ENCODE data around the gene IQGAP3.

DNA sequence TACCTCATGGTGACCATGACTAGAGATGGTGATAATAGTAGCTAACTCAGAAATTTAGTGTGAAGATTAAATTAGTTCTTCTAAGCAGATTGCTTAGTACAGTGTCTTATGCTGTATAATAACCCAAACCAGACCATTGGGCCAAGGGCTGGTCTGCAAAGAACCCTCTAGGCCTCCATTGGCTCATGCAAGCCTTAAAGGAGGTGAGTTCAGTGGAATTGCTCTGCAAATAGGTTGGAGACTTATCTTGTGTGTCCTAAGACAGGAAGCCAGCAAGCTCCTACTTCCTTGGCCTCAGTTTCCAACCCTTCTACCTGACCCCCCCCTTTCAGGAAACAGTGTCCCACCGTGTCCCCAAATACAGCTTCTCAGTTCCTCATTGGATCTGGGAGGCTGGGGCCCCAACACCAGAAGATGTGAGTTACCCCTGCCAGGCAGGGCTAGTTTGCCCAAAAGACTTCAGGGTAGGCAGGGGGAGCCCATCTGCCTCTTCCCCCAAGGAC lies 69.9 kb downstream of the IQGAP3 start:
- TF ChIP-seq, protein P1, sequence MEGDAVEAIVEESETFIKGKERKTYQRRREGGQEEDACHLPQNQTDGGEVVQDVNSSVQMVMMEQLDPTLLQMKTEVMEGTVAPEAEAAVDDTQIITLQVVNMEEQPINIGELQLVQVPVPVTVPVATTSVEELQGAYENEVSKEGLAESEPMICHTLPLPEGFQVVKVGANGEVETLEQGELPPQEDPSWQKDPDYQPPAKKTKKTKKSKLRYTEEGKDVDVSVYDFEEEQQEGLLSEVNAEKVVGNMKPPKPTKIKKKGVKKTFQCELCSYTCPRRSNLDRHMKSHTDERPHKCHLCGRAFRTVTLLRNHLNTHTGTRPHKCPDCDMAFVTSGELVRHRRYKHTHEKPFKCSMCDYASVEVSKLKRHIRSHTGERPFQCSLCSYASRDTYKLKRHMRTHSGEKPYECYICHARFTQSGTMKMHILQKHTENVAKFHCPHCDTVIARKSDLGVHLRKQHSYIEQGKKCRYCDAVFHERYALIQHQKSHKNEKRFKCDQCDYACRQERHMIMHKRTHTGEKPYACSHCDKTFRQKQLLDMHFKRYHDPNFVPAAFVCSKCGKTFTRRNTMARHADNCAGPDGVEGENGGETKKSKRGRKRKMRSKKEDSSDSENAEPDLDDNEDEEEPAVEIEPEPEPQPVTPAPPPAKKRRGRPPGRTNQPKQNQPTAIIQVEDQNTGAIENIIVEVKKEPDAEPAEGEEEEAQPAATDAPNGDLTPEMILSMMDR (conservative IDR thresholded peaks at IDR 0.05 in 1 of 2, IDR thresholded peaks at IDR 0.05 in 1 of 2; ENCODE audit: low read depth in 1 of 2, low read length in 2 of 2), result no peak
- TF ChIP-seq EZH2 (IDR thresholded peaks at IDR 0.05; ENCODE audit: low read length, missing control alignments), result no peak
